HepG2 (cell line): ENCODE results near the gene MYO7A. TPM values are rescaled to one million over a fixed set of nuclear protein-coding genes. Genes with fewer than 3 reads are reported as not detected.

Experiments
- DNMT3B ChIP-seq: conservative IDR thresholded peaks from 2 replicates; pipeline ENCODE4 v1.6.1; 2016; ENCODE audit warnings: missing biosample characterization, control low read depth
- EEA1 ChIP-seq: sonication (generic); formaldehyde crosslinking; IDR thresholded peaks from 2 replicates; pipeline ENCODE4 v1.5.1; 2020; ENCODE audit warnings: mild to moderate bottlenecking, missing genetic modification reagents, borderline replicate concordance
- FOXA3 ChIP-seq: IDR thresholded peaks from 2 replicates; pipeline ENCODE4 v1.6.1; 2016; ENCODE audit warnings: missing genetic modification reagents, missing compliant biosample characterization
- FOXO1 ChIP-seq: sonication (generic); formaldehyde crosslinking; IDR thresholded peaks from 2 replicates; pipeline ENCODE4 v1.4.0; 2020; ENCODE audit warnings: missing genetic modification reagents
- HCFC1 ChIP-seq: fragments of 150-350 bp; IDR thresholded peaks from 2 replicates; pipeline ENCODE4 v1.6.1; 2014; ENCODE audit warnings: low read depth, low read length
- KLF13 ChIP-seq: sonication (generic); formaldehyde crosslinking; IDR thresholded peaks from 2 replicates; pipeline ENCODE4 v1.4.0; 2020; ENCODE audit warnings: mild to moderate bottlenecking, missing genetic modification reagents
- PRMT3 ChIP-seq: sonication (generic); formaldehyde crosslinking; IDR thresholded peaks from 2 replicates; pipeline ENCODE4 v1.8.1; 2022; ENCODE audit warnings: low read depth, mild to moderate bottlenecking, moderate library complexity, missing genetic modification reagents, borderline replicate concordance
- RBFOX2 ChIP-seq: fragments of 200-400 bp; formaldehyde crosslinking; IDR thresholded peaks from 2 replicates; pipeline ENCODE4 v1.6.1; 2017; ENCODE audit warnings: low read depth, mild to moderate bottlenecking, low read length
- TAF15 ChIP-seq: fragments of 200-400 bp; formaldehyde crosslinking; IDR thresholded peaks from one replicate; pipeline ENCODE4 v1.6.1; 2018; ENCODE audit warnings: mild to moderate bottlenecking, low read depth, low read length; ENCODE audit not compliant: poor library complexity, severe bottlenecking
- TIGD3 ChIP-seq: sonication (generic); formaldehyde crosslinking; IDR thresholded peaks from 2 replicates; pipeline ENCODE4 v1.5.1; 2020; ENCODE audit warnings: mild to moderate bottlenecking, missing genetic modification reagents, borderline replicate concordance
- TRIM22 ChIP-seq: fragments of 450-650 bp; IDR thresholded peaks from 2 replicates; pipeline ENCODE4 v1.6.1; 2017
- ZNF274 ChIP-seq: sonication (generic); formaldehyde crosslinking; IDR thresholded peaks from 2 replicates; pipeline ENCODE4 v1.5.1; 2020; ENCODE audit warnings: mild to moderate bottlenecking, missing genetic modification reagents
- ZNF280D ChIP-seq: sonication (generic); formaldehyde crosslinking; IDR thresholded peaks from 2 replicates; pipeline ENCODE4 v1.5.1; 2020; ENCODE audit warnings: mild to moderate bottlenecking, missing genetic modification reagents
- ZNF501 ChIP-seq: sonication (generic); formaldehyde crosslinking; IDR thresholded peaks from 2 replicates; pipeline ENCODE4 v1.5.1; 2020; ENCODE audit warnings: mild to moderate bottlenecking, moderate library complexity, missing genetic modification reagents
- ZNF605 ChIP-seq: sonication (generic); formaldehyde crosslinking; IDR thresholded peaks from 2 replicates; pipeline ENCODE4 v1.8.0; 2022; ENCODE audit warnings: mild to moderate bottlenecking, missing genetic modification reagents
- ZNF816 ChIP-seq: sonication (generic); formaldehyde crosslinking; IDR thresholded peaks from 2 replicates; pipeline ENCODE4 v1.8.0; 2022; ENCODE audit warnings: missing genetic modification reagents, mild to moderate bottlenecking, borderline replicate concordance
- ZSCAN21 ChIP-seq: sonication (generic); formaldehyde crosslinking; IDR thresholded peaks from 2 replicates; pipeline ENCODE4 v1.8.0; 2022; ENCODE audit warnings: mild to moderate bottlenecking, missing genetic modification reagents, moderate library complexity, borderline replicate concordance
- polyA plus RNA-seq, 8 experiments: library from polyadenylated mRNA; depleted of rRNA in 3 of 8; stranded (reverse) in 7 of 8; unstranded in 1 of 8; fragments of >200 nt; fragmentation: Illumina TruSeq in 4 of 8; extraction: Trizol in 4 of 8; gene quantifications; 2 replicates each; pipeline versions ENCODE4 v1.2.1 to v1.2.3, GENCODE V29; 2011 to 2016; ENCODE audit warnings: low read depth in 4 of 8, missing spikeins in 1 of 8, mixed read lengths in 1 of 8; ENCODE audit not compliant: insufficient read depth in 1 of 8
- total RNA-seq, 5 experiments: library from RNA; depleted of rRNA; stranded (reverse); fragments of >200 nt; fragmentation: Illumina TruSeq; extraction: Trizol; gene quantifications; 2 replicates each; pipeline ENCODE4 v1.2.3, GENCODE V29; 2016; ENCODE audit warnings: low read depth in 1 of 5
- TF ChIP-seq, protein P1 (sequence below): sonication (generic); formaldehyde crosslinking; IDR thresholded peaks from 2 replicates; pipeline ENCODE4 v1.4.0; 2020; ENCODE audit warnings: mild to moderate bottlenecking, missing genetic modification reagents, borderline replicate concordance

Gene MYO7A
- total and polyA plus RNA-seq, 2 of the 13 experiments (the other 11 are each of a cell fraction or from before 2014, with no cell fraction given) = 7.5 to 10.0 TPM

GRCh38 chr11:77171885-77172665, 44.0 kb downstream of the MYO7A start (continued):
- TF ChIP-seq EEA1 (CRISPR knock-in tag) (no peak; the same call in 1 of the 2 replicates), FOXA3 (peak; percentile 54), HCFC1 (no peak), TRIM22 (no peak), ZNF605 (CRISPR knock-in tag) (0 out of 2 replicates have a peak, but pooled peaks have one; percentile 12), DNMT3B (CRISPR knock-in tag) (no peak), FOXO1 (CRISPR knock-in tag) (peak; percentile 62; the same call in 1 of the 2 replicates), PRMT3 (CRISPR knock-in tag) (no peak), TAF15 (no peak), ZSCAN21 (no peak), ZNF274 (no peak), ZNF501 (0 out of 2 replicates have a peak, but pooled peaks have one; percentile 24), KLF13 (no peak), ZNF280D (CRISPR knock-in tag) (0 out of 2 replicates have a peak, but pooled peaks have one; percentile 23), ZNF816 (CRISPR knock-in tag) (no peak), TIGD3 (CRISPR knock-in tag) (0 out of 2 replicates have a peak, but pooled peaks have one; percentile 38), RBFOX2 (no peak)
- TF ChIP-seq, protein P1, sequence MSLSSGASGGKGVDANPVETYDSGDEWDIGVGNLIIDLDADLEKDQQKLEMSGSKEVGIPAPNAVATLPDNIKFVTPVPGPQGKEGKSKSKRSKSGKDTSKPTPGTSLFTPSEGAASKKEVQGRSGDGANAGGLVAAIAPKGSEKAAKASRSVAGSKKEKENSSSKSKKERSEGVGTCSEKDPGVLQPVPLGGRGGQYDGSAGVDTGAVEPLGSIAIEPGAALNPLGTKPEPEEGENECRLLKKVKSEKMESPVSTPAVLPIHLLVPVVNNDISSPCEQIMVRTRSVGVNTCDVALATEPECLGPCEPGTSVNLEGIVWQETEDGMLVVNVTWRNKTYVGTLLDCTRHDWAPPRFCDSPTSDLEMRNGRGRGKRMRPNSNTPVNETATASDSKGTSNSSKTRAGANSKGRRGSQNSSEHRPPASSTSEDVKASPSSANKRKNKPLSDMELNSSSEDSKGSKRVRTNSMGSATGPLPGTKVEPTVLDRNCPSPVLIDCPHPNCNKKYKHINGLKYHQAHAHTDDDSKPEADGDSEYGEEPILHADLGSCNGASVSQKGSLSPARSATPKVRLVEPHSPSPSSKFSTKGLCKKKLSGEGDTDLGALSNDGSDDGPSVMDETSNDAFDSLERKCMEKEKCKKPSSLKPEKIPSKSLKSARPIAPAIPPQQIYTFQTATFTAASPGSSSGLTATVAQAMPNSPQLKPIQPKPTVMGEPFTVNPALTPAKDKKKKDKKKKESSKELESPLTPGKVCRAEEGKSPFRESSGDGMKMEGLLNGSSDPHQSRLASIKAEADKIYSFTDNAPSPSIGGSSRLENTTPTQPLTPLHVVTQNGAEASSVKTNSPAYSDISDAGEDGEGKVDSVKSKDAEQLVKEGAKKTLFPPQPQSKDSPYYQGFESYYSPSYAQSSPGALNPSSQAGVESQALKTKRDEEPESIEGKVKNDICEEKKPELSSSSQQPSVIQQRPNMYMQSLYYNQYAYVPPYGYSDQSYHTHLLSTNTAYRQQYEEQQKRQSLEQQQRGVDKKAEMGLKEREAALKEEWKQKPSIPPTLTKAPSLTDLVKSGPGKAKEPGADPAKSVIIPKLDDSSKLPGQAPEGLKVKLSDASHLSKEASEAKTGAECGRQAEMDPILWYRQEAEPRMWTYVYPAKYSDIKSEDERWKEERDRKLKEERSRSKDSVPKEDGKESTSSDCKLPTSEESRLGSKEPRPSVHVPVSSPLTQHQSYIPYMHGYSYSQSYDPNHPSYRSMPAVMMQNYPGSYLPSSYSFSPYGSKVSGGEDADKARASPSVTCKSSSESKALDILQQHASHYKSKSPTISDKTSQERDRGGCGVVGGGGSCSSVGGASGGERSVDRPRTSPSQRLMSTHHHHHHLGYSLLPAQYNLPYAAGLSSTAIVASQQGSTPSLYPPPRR = peak; percentile 74
